ENCODE data around the gene GNPTAB. TPM values are rescaled to one million over a fixed set of nuclear protein-coding genes. Genes with fewer than 3 reads are reported as not detected.

The GNPTAB gene
- total RNA-seq, 1 donor from 2014 or later = 59.2 TPM

DNA sequence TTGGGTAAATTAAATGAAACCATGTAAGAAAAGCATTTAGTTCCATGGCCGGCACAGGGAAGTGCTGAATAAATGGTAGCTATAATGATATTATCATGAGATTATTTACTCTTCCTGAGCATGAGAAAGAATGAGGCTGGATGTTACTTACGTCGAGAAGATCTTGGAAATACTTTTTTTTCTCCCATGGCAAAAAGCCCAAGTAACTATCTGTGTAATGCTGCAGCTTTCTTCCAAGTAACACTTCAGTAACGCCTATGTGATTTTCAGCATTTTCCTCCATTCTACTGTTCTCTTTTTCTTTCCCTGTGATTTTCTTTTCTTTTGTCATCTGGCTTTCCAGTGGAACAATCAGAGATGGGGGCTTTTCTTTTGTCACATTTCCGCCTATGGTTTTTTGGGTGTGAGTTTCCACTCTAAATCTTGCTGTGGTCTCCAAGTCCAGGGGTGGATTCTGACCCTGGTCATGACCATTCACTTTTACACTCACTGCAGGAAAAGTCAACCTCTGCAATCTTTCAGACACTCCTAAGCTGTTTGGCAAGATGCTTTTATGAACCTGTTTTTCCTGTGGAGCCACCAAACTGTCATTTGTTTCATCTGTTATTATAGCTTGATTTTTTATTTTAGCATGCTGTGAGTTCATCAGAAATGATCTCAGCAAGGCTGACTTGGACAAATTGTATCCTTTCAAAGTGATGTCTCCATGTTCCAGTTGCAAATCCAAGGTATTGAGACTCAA is 66.5 kb downstream of the GNPTAB start:
- TF ChIP-seq, protein P1, sequence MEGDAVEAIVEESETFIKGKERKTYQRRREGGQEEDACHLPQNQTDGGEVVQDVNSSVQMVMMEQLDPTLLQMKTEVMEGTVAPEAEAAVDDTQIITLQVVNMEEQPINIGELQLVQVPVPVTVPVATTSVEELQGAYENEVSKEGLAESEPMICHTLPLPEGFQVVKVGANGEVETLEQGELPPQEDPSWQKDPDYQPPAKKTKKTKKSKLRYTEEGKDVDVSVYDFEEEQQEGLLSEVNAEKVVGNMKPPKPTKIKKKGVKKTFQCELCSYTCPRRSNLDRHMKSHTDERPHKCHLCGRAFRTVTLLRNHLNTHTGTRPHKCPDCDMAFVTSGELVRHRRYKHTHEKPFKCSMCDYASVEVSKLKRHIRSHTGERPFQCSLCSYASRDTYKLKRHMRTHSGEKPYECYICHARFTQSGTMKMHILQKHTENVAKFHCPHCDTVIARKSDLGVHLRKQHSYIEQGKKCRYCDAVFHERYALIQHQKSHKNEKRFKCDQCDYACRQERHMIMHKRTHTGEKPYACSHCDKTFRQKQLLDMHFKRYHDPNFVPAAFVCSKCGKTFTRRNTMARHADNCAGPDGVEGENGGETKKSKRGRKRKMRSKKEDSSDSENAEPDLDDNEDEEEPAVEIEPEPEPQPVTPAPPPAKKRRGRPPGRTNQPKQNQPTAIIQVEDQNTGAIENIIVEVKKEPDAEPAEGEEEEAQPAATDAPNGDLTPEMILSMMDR (IDR thresholded peaks at IDR 0.05) = no peak
- H3K9me3 ChIP-seq = no peaks in the 10 kb centered on the region
- intact Hi-C loops (cut with DNase I) = no loop called here
- DNase-seq (no peak), ATAC-seq (no peak)
- peaks cover 65% of the 10 kb centered on the region for H3K36me3 ChIP-seq
- no peak overlapping the region for H3K27ac ChIP-seq
- no peaks in the 10 kb centered on the region for H3K27me3 ChIP-seq (ENCODE audit: low read depth)
- no peak overlapping the region for H3K4me3 ChIP-seq
- H3K4me1 ChIP-seq = peaks cover 9% of the 10 kb centered on the region

DNA sequence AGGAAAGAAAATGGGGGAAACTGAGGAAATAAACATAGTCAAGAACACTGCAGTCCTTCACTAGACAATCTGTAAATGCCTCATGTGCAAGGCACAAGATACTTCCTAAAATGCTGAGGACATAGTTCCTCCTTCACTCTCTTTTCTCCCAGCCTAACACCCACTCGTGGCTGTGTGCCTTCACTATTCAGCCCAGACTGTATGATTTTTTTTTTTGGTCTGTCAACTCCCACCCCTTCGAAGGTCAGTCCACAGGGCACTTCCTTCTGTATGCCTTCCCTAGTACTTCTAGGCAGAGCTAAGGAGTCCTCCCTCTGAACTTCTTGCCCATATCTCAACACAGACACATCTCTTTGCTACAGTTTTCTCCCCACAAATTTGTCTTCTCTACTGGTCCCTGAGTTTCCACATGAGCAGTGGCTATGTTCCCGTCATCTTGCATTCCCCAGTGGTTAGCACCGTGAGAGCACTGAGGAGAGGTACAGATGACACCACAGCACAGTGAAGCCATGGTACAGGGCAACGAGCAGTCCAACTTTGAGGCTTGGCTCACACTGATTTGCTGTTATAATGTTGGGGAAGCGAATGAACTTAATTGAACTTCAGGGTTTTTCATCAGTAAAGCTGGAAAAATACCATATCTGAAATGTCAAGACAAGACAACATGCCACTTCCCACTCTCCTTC is 67.4 kb downstream of the GNPTAB start:
- H3K4me3 ChIP-seq = no peak overlapping the region
- no peaks in the 10 kb centered on the region for H3K9me3 ChIP-seq
- DNase-seq (no peak), ATAC-seq (peak; percentile 61 to 87)
- peaks cover 62% of the 10 kb centered on the region for H3K36me3 ChIP-seq
- TF ChIP-seq, protein P1 (IDR thresholded peaks at IDR 0.05) = no peak
- no peak overlapping the region for H3K27ac ChIP-seq
- intact Hi-C loops (cut with DNase I) = no loop called here
- no peaks in the 10 kb centered on the region for H3K27me3 ChIP-seq (ENCODE audit: low read depth)
- H3K4me1 ChIP-seq = peaks cover 9% of the 10 kb centered on the region

DNA sequence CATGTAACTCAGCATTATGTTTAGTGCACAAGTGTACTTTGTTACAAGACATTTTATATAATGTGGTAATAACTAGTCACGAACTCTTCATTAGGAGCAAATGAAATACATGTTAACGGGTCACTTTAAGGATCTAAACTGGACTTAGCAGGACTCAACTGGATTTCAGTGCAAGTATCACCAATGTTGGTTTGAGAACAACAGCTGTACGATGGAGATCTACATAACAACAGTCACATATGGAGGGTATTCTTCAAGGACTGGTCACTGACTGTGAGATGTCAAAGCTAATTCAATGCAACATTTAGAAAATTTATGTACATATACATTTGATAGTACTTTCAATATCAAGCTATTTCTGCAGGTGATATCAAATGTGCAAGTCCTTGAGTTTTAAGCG is 69.0 kb downstream of the GNPTAB start:
- peaks cover 63% of the 10 kb centered on the region for H3K36me3 ChIP-seq
- TF ChIP-seq, protein P1 (IDR thresholded peaks at IDR 0.05) = no peak
- intact Hi-C loops (cut with DNase I) = no loop called here
- ATAC-seq = no peak
- no peak overlapping the region for H3K4me3 ChIP-seq
- no peaks in the 10 kb centered on the region for H3K9me3 ChIP-seq
- H3K27ac ChIP-seq = no peak overlapping the region
- H3K4me1 ChIP-seq = peaks cover 9% of the 10 kb centered on the region
- DNase-seq = no peak
- H3K27me3 ChIP-seq (ENCODE audit: low read depth) = no peaks in the 10 kb centered on the region

DNA sequence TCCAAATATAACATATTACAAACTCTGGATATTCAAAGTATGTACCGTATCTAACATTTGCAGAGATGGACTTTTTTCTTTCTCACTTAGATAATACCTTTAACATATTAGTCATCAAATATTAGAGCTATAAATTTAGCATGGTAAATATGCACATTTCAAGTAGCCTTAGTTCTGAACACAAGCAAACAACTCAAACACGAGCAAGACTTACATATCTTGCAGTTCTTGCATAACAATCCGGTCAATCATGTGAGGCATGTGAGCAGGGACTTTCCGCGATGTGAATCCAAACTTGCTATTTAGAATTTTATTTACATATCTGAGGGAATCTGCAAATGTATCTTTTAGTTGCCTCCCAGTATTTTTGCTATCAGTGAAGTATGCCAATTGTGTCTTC is 69.4 kb downstream of the GNPTAB start:
- peaks cover 63% of the 10 kb centered on the region for H3K36me3 ChIP-seq

DNA sequence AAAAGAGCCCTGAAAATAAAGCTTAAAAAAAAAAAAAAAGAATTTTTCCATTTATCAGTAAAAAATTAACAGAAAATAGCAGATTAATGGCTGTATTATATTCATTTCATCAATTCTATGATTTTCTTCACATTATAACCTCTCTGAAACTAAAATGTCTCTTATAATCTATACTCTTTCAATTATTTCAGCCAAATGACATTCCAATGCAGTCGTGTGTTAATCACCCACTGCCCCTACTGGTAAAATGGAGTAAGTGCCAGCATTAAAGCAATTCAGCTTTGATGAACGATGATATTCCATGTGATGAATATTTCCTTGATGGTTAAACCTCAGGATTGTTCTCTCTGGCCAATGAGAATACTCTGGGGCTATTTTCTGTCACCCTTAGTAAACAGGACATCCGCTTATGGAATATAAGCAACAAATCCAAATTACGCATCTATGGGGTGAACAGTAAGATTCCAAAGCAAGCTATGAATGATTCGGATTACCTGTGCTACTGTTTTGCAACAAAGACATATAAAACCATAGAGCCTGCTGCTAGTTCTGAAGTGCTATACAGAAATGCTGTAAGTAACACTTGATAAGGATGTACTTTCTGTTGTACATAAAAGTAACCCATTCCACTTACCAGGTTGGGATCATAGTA is 71.2 kb downstream of the GNPTAB start:
- no peak overlapping the region for H3K4me3 ChIP-seq
- ATAC-seq (peak in 1 of 2 donors; percentile 46), DNase-seq (no peak)
- no peak overlapping the region for H3K27ac ChIP-seq
- intact Hi-C loops (cut with DNase I) = no loop called here
- no peaks in the 10 kb centered on the region for H3K9me3 ChIP-seq
- peaks cover 9% of the 10 kb centered on the region for H3K4me1 ChIP-seq
- peaks cover 64% of the 10 kb centered on the region for H3K36me3 ChIP-seq
- H3K27me3 ChIP-seq (ENCODE audit: low read depth) = no peaks in the 10 kb centered on the region
- TF ChIP-seq, protein P1 (IDR thresholded peaks at IDR 0.05) = peak; percentile 68

More for the DNA sequence above, 69.4 kb downstream of the GNPTAB start:
- DNase-seq (no peak), ATAC-seq (peak; percentile 49 to 74)
- TF ChIP-seq, protein P1 (IDR thresholded peaks at IDR 0.05) = no peak
- no peaks in the 10 kb centered on the region for H3K9me3 ChIP-seq
- H3K4me3 ChIP-seq = no peak overlapping the region
- H3K4me1 ChIP-seq = peaks cover 9% of the 10 kb centered on the region
- H3K27me3 ChIP-seq (ENCODE audit: low read depth) = no peaks in the 10 kb centered on the region
- intact Hi-C loops (cut with DNase I) = no loop called here
- H3K27ac ChIP-seq = no peak overlapping the region
